Body of pancreas (tissue), 4 donors: Measurements from ENCODE around the gene FCHSD2.

Experiments used
- CTCF ChIP-seq, 7 experiments: fragments of 450-650 bp in 4 of 7; fragments of 200-600 bp in 3 of 7; sonication (generic) in 3 of 7; IDR thresholded peaks; one replicate each; pipeline ENCODE4 v1.5.1; 2016 to 2019; ENCODE audit warnings: antibody characterized with exemption in 7 of 7
- POLR2A ChIP-seq, 3 donors: fragments of 450-650 bp; IDR thresholded peaks; one replicate each; pipeline ENCODE4 v1.6.1; 2016; ENCODE audit warnings: antibody characterized with exemption in 3 of 3, mild to moderate bottlenecking in 2 of 3

GRCh38 chr11:73156114-73156513 lies 14.0 kb upstream of the FCHSD2 start:
- TF ChIP-seq CTCF (IDR thresholded peaks at IDR 0.05) (no peak), POLR2A (IDR thresholded peaks at IDR 0.05) (no peak)
